ENCODE measurements around the gene ANXA5.
"Not testable (repeated sequence)": the region's sequence is repeated elsewhere in the genome, so short reads cannot be mapped to it uniquely, and the experiment has no call there.

The ANXA5 gene

DNA sequence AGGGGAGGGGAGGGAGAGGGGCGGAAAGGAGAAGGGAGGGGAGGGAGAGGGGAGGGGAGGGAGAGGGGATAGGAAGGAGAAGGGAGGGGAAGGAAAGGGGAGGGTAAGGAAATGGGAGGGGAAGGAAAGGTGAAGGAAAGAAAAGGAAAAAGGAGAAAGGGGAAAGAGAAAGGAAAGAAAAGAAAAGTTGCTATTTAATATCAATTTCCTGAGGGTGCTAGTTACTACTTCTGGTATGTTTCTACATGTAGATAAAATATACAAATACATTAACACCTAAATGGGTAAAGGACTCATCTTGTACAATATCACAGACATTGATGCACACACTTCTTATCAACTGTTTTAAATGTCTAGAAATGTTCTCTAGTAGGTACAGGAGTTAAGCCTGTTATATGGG, 22.6 kb downstream of the ANXA5 start:
- TF ChIP-seq, protein P1, sequence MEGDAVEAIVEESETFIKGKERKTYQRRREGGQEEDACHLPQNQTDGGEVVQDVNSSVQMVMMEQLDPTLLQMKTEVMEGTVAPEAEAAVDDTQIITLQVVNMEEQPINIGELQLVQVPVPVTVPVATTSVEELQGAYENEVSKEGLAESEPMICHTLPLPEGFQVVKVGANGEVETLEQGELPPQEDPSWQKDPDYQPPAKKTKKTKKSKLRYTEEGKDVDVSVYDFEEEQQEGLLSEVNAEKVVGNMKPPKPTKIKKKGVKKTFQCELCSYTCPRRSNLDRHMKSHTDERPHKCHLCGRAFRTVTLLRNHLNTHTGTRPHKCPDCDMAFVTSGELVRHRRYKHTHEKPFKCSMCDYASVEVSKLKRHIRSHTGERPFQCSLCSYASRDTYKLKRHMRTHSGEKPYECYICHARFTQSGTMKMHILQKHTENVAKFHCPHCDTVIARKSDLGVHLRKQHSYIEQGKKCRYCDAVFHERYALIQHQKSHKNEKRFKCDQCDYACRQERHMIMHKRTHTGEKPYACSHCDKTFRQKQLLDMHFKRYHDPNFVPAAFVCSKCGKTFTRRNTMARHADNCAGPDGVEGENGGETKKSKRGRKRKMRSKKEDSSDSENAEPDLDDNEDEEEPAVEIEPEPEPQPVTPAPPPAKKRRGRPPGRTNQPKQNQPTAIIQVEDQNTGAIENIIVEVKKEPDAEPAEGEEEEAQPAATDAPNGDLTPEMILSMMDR (IDR thresholded peaks at IDR 0.05; ENCODE audit: insufficient read depth, missing control alignments) = no peak
- no peak for DNase-seq (ENCODE audit: insufficient read length, low spot score)
- FAIRE-seq = no peak

GRCh38 chr4:121669163-121669550, 27.6 kb downstream of the ANXA5 start:
- TF ChIP-seq, protein P1 (IDR thresholded peaks at IDR 0.05; ENCODE audit: insufficient read depth, missing control alignments) = no peak
- no peak for FAIRE-seq

GRCh38 chr4:121668368-121669162, 28.2 kb downstream of the ANXA5 start:
- FAIRE-seq = no peak
- TF ChIP-seq, protein P1 (IDR thresholded peaks at IDR 0.05; ENCODE audit: insufficient read depth, missing control alignments) = no peak
- no peak for DNase-seq (ENCODE audit: insufficient read length, low spot score)

More at GRCh38 chr4:121669163-121669550, 27.6 kb downstream of the ANXA5 start:
- no peak for DNase-seq (ENCODE audit: insufficient read length, low spot score)

- FAIRE-seq = no peak
- TF ChIP-seq, protein P1 (IDR thresholded peaks at IDR 0.05; ENCODE audit: insufficient read depth, missing control alignments) = no peak
- no peak for DNase-seq (ENCODE audit: insufficient read length, low spot score)
These were observed 30.6 kb downstream of the ANXA5 start for GRCh38 chr4:121666091-121666679.

- TF ChIP-seq, protein P1 (IDR thresholded peaks at IDR 0.05; ENCODE audit: insufficient read depth, missing control alignments) = no peak
- DNase-seq (ENCODE audit: insufficient read length, low spot score) (no peak), FAIRE-seq (no peak)
These were observed 31.4 kb downstream of the ANXA5 start for GRCh38 chr4:121665371-121665770.

- TF ChIP-seq, protein P1 (IDR thresholded peaks at IDR 0.05; ENCODE audit: insufficient read depth, missing control alignments) = no peak
- no peak for DNase-seq (ENCODE audit: insufficient read length, low spot score)
- no peak for FAIRE-seq
These were observed 34.6 kb downstream of the ANXA5 start for GRCh38 chr4:121662225-121662624.

- FAIRE-seq; DNase-seq (ENCODE audit: insufficient read length, low spot score): not testable (repeated sequence)
These were observed 36.4 kb downstream of the ANXA5 start for GRCh38 chr4:121660175-121660933.

All from D721Med (cell line).